Natural killer cell treated with Interleukin-12 subunit alpha and Interleukin-12 subunit beta and Interleukin-15 and Interleukin-18, amount 100 ng/mL, for 72 hours (primary cell): Measurements from ENCODE around the gene DLG2. TPM values are rescaled to one million over a fixed set of nuclear protein-coding genes. Genes with fewer than 3 reads are reported as not detected.

ENCODE experiments used
- ATAC-seq, 2 donors: fragments of 150-1000 bp; cut with Tn5 transposase in 1 of 2; sonication (Bioruptor Pico), chemical (Tn5 transposase) in 1 of 2; 2 replicates each; pipeline ENCODE4 v1.10.0; 2021
- DNase-seq: peaks from one replicate; pipeline ENCODE4 v3.0.0; 2022; ENCODE audit warnings: low spot score
- H3K27ac Mint-ChIP-seq, 2 donors: 1 replicate in 1 of 2; 2 replicates in 1 of 2; pipeline ENCODE4 v1.8.0; 2022; ENCODE audit warnings: mixed read lengths in 2 of 2, mild to moderate bottlenecking in 1 of 2, moderate library complexity in 1 of 2
- H3K27me3 Mint-ChIP-seq, 2 donors: 1 replicate in 1 of 2; 2 replicates in 1 of 2; pipeline ENCODE4 v1.8.0; 2022; ENCODE audit warnings: mixed read lengths in 2 of 2
- H3K36me3 Mint-ChIP-seq: one replicate; pipeline ENCODE4 v1.8.0; 2022; ENCODE audit warnings: mixed read lengths
- H3K4me1 Mint-ChIP-seq, 2 donors: 1 replicate in 1 of 2; 2 replicates in 1 of 2; pipeline ENCODE4 v1.8.0; 2022; ENCODE audit warnings: low read depth in 2 of 2, mixed read lengths in 2 of 2, mild to moderate bottlenecking in 1 of 2
- H3K4me3 Mint-ChIP-seq: one replicate; pipeline ENCODE4 v1.8.0; 2022; ENCODE audit warnings: mixed read lengths
- H3K9me3 Mint-ChIP-seq: 2 replicates; pipeline ENCODE4 v1.8.0; 2022; ENCODE audit warnings: mixed read lengths
- total RNA-seq, 2 donors: library from RNA; stranded (reverse); gene quantifications; one replicate each; pipeline ENCODE4 v1.2.3, GENCODE V29; 2022

Gene DLG2
- total RNA-seq, 2 donors from 2014 or later: 1.1 to 1.7 TPM

DNA sequence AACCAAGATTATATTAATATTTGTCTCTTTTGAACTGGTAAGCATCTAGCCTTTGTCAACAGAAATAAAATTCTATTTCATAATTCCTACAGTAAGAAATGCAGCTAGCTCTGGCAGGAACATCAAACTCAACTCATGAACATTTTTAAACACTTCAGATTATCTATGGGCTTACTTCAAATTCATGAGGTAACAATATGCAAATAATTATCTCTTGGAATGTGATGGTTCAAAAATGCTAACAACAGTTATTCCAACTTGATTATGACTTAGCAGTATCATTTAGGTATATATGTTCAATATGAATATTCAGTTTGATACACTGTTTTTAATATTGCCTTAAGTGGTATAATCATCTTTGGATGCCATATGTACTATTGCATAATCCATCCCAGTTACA is 1237.4 kb downstream of the DLG2 start:
- no peaks in the 10 kb centered on the region for H3K27me3 Mint-ChIP-seq
- H3K9me3 Mint-ChIP-seq: peaks cover 4% of the 10 kb centered on the region
- ATAC-seq (no peak), DNase-seq (no peak)
- H3K27ac Mint-ChIP-seq: no peak overlapping the region
- no peaks in the 10 kb centered on the region for H3K4me1 Mint-ChIP-seq
- no peaks in the 10 kb centered on the region for H3K36me3 Mint-ChIP-seq
- H3K4me3 Mint-ChIP-seq: no peak overlapping the region

DNA sequence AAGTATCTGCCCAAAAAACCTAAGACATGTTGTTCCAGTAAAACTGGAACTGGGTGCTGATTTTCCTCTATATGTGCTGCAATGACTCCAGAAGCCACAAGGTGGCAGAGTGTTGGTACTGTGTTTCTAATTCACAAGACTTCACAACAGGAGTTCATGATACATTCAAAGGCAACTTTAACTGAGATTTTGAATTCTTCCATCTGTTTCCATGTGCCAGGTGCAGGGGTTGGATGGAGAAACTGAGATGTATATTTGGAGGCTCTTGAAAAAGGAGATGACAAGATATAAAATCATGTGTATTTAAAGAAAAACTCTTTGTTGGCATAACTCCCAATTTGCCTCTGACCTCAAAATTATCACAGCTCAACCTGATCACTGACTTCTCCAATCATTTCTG is 1242.4 kb downstream of the DLG2 start:
- peaks cover 8% of the 10 kb centered on the region for H3K9me3 Mint-ChIP-seq
- H3K27ac Mint-ChIP-seq: no peak overlapping the region
- DNase-seq (no peak), ATAC-seq (no peak)
- no peaks in the 10 kb centered on the region for H3K4me1 Mint-ChIP-seq
- no peaks in the 10 kb centered on the region for H3K27me3 Mint-ChIP-seq
- H3K4me3 Mint-ChIP-seq: no peak overlapping the region
- H3K36me3 Mint-ChIP-seq: no peaks in the 10 kb centered on the region

DNA sequence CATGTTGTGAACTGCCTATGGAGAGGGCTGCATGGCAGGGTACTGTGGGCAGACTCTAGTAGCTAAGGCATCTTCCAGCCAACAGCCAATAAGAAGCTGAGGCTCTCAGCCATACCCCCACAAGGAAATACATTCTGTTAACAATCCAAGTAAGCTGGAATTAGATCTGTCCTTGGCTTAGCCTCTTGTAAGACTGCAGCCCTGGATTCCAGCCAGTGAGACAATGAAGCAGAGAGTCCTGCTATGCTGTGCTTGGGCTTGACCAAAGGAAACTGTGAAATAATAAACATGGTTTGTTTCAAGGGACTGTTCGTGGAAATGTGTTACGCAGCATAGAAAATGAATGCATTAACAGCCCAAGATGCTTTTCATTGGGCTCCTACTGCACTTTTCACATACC is 1243.6 kb downstream of the DLG2 start:
- ATAC-seq: no peak
- no peak overlapping the region for H3K4me3 Mint-ChIP-seq
- no peak for DNase-seq
- H3K36me3 Mint-ChIP-seq: no peaks in the 10 kb centered on the region
- H3K27me3 Mint-ChIP-seq: no peaks in the 10 kb centered on the region
- no peak overlapping the region for H3K27ac Mint-ChIP-seq
- no peaks in the 10 kb centered on the region for H3K4me1 Mint-ChIP-seq
- H3K9me3 Mint-ChIP-seq: peaks cover 7% of the 10 kb centered on the region

DNA sequence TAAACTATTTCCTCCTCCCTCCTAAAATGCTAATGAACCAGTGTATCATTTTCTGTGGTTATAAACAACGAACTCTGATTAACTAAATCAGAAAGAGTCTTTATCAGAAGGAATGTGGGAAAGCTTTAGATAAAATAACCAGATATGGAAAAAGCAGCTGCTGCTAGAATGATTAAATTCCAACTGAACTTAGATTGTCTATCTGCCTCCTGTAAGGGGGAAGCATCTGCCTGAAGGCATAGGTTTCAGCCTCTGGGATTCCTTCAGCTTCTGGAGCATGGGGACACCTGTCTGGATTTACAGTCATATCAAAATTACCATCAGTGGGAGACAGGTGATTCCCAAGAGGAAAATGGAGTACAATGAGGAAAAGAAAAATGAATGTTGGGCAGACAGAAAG is 1245.5 kb downstream of the DLG2 start:
- Mint-ChIP-seq H3K4me1 (no peaks in the 10 kb centered on the region), H3K27me3 (no peaks in the 10 kb centered on the region), H3K4me3 (no peak overlapping the region), H3K36me3 (no peaks in the 10 kb centered on the region), H3K27ac (no peak overlapping the region), H3K9me3 (peaks cover 3% of the 10 kb centered on the region)
- ATAC-seq: no peak
- no peak for DNase-seq

DNA sequence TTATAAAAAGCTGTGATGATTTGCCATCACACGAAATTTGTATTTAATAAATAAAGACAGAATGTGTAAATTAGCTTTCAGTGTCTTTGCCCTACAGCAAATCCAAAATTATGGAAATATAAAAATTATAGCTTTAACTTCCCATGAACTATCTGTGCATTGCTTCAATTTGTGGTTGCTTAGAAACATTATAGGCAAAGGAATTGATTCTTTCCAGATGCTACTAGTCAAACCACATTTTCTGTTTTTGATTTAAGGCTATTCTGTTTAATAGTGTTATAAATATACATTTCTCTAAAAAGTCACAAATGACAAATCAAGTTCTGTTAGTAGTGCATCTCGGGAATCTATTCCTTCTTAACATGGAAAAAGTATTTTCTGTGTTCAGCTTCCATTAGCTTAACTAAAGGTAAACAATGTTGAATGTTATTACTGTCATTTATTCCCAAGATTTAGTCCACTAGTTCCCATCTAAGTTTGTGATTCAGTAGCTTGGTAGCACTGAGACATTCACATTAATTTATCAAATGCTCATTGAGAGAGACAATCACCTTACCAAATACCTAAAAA is 1254.7 kb downstream of the DLG2 start:
- H3K4me3 Mint-ChIP-seq: no peak overlapping the region
- no peak for ATAC-seq
- H3K27me3 Mint-ChIP-seq: no peaks in the 10 kb centered on the region
- no peaks in the 10 kb centered on the region for H3K36me3 Mint-ChIP-seq
- no peak overlapping the region for H3K27ac Mint-ChIP-seq
- no peaks in the 10 kb centered on the region for H3K4me1 Mint-ChIP-seq
- DNase-seq: no peak
- H3K9me3 Mint-ChIP-seq: peaks cover 6% of the 10 kb centered on the region

DNA sequence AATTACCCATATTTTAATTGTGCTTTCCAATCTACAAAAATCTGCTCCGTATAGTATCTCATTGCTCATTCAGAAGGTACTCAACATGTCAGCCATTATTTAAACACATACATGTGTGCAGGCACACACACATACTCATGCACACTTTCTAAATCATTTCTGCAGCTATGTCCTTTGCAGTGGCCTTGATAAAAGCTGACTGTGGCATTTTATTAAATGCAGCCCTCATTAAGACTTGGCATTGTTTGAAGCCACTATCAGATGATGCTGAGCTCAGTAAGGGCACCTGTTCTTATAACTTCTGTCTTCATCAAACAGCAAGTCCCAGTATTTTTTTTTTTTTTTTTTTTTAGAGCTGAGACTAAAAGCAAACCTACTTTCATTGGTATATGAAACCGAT is 1269.1 kb downstream of the DLG2 start:
- no peak overlapping the region for H3K27ac Mint-ChIP-seq
- ATAC-seq (no peak), DNase-seq (no peak)
- peaks cover 18% of the 10 kb centered on the region for H3K9me3 Mint-ChIP-seq
- no peak overlapping the region for H3K4me3 Mint-ChIP-seq
- no peaks in the 10 kb centered on the region for H3K4me1 Mint-ChIP-seq
- no peaks in the 10 kb centered on the region for H3K27me3 Mint-ChIP-seq
- H3K36me3 Mint-ChIP-seq: no peaks in the 10 kb centered on the region

DNA sequence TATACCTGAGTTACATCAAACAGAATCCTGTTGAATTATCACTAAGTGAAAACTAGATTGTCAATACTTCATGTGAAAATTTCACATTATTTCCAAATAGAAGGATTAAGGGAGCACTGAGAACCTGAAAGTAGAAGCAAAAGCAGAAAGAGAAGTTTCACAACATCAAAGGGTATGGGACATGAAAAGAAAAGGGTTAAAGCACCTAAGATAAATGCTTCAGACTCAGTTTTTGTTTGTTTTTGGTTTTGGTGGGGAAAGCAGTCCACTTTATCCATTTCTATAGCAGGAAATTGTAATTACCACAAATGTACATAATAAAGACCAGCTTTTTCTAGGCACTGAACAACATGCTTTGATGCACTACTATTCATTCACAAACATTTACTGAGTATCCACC is 1271.2 kb downstream of the DLG2 start:
- no peak overlapping the region for H3K4me3 Mint-ChIP-seq
- DNase-seq (no peak), ATAC-seq (no peak)
- H3K4me1 Mint-ChIP-seq: no peaks in the 10 kb centered on the region
- no peak overlapping the region for H3K27ac Mint-ChIP-seq
- peaks cover 17% of the 10 kb centered on the region for H3K9me3 Mint-ChIP-seq
- no peaks in the 10 kb centered on the region for H3K36me3 Mint-ChIP-seq
- H3K27me3 Mint-ChIP-seq: no peaks in the 10 kb centered on the region

DNA sequence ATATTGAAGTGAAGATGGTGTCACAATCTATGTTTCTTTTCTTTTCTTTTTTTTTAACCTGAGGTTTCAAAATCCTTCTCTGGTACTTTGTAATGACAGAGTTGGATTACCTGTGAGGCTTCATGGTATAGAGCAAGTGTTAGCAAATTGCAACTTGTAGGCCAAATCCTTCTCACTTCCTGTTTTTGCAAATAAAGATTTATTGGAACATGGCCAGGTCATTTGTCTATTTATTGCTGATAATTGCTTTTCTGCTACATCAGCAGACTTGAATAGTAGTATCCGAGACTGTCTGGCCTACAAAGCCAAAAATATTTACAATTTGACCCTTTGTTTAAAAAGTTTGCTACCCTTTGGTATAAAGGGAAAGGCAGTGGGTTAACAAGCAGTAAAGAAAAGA is 1281.5 kb downstream of the DLG2 start:
- no peak for ATAC-seq
- H3K4me3 Mint-ChIP-seq: no peak overlapping the region
- no peak overlapping the region for H3K27ac Mint-ChIP-seq
- no peaks in the 10 kb centered on the region for H3K36me3 Mint-ChIP-seq
- H3K27me3 Mint-ChIP-seq: no peaks in the 10 kb centered on the region
- DNase-seq: no peak
- peaks cover 6% of the 10 kb centered on the region for H3K9me3 Mint-ChIP-seq
- H3K4me1 Mint-ChIP-seq: no peaks in the 10 kb centered on the region

DNA sequence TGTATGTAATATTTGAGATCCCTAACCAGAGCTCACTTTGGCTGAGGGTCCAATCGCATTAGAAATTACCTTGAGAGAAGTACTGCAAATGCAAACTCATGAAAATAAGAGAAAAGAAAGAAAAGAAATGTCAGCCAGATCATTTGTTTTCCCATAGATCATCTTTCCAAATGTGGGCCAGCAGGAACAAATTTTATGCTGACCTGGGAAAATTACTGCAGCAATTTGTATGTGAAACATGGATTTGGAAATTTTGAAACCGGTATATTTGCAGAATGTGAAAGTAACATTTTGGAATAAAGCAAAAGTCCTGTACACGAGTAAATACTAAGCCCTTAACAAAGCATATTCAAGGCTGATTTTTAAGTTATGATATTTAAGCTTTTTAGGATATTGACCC is 1282.1 kb downstream of the DLG2 start:
- no peak for DNase-seq
- Mint-ChIP-seq H3K4me1 (no peaks in the 10 kb centered on the region), H3K4me3 (no peak overlapping the region), H3K36me3 (no peaks in the 10 kb centered on the region), H3K27ac (no peak overlapping the region), H3K27me3 (no peaks in the 10 kb centered on the region), H3K9me3 (peaks cover 8% of the 10 kb centered on the region)
- ATAC-seq: no peak

DNA sequence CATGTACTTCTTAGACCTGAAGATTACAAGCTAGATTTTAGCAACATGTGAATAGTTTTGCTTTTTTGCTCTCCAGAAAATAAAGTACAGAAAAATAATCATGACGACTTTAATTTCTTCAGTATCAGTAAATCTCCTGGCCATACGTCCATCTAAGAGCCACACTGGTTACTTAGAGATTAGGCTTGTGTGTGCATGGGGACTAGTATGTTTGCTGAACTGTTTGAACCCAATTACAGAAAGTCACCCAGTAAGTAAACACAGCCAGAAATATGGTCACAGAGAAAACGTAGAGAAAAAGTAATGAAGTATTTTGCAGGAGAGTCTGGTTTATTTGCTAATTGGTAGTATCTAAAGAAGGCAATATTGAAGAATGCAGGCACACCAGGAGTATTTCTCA is 1287.3 kb downstream of the DLG2 start:
- Mint-ChIP-seq H3K27ac (no peak overlapping the region), H3K36me3 (no peaks in the 10 kb centered on the region), H3K9me3 (peaks cover 14% of the 10 kb centered on the region), H3K27me3 (no peaks in the 10 kb centered on the region), H3K4me1 (no peaks in the 10 kb centered on the region), H3K4me3 (no peak overlapping the region)
- ATAC-seq: no peak
- DNase-seq: no peak

DNA sequence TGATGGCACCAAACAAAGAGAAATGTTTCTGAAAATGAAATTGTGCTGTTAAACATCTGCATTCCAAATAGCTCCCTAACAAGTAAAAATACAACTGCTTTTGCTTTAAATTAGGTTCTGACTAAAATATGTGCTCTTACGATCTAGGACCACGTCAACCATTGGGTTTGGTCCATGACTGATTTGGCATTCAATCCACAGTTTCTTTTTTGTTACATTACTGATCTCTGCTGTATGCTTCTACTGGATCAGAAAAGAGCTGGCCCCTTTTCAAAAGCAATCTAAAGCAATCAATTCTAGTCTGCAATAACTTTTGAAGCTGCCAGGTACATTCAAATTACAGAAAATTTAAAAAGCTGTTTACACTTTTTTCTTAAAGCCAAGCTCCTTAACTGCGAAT is 1293.9 kb downstream of the DLG2 start:
- no peak for ATAC-seq
- H3K4me3 Mint-ChIP-seq: no peak overlapping the region
- peaks cover 3% of the 10 kb centered on the region for H3K9me3 Mint-ChIP-seq
- H3K36me3 Mint-ChIP-seq: no peaks in the 10 kb centered on the region
- no peaks in the 10 kb centered on the region for H3K27me3 Mint-ChIP-seq
- DNase-seq: no peak
- no peak overlapping the region for H3K27ac Mint-ChIP-seq
- no peaks in the 10 kb centered on the region for H3K4me1 Mint-ChIP-seq

DNA sequence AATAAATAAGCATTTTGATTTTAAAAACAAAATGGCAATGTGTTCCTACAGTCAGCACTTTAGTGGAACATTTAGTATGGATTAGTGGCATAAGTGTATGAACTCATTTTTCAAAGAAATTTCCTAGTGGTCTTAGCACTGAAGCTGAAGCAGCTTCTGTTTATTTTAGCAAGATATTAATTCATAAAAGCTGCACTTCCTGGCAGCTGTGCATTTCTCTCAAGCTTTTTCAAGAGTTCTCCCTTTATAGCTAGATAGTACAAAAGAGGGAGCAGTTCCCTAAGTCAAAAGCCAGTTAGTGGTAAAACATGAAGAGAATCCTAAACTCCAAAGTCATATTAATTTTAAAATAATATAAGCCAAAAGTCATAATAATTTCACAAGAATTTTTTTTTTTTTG is 1304.9 kb downstream of the DLG2 start:
- ATAC-seq (no peak), DNase-seq (no peak)
- no peak overlapping the region for H3K27ac Mint-ChIP-seq
- no peaks in the 10 kb centered on the region for H3K36me3 Mint-ChIP-seq
- no peak overlapping the region for H3K4me3 Mint-ChIP-seq
- H3K27me3 Mint-ChIP-seq: no peaks in the 10 kb centered on the region
- no peaks in the 10 kb centered on the region for H3K4me1 Mint-ChIP-seq
- H3K9me3 Mint-ChIP-seq: peaks cover 10% of the 10 kb centered on the region

DNA sequence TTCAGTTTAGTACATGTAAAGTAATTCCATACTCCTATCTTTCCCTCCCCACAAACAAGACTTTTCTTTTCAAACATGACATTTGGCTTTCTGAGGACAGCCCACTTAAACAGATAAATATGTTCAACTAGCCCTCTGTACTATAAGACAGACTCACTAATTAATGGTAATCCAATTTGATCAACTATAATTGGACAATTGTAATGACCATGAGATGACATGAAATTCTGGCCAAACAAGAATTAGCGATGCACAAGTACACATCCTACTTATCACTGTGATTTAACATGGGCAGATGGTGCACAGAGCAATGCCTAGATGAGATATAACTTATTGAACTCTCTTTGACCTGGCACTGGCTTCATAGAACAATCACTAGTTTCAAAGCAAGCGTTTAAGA is 1307.3 kb downstream of the DLG2 start:
- peaks cover 10% of the 10 kb centered on the region for H3K9me3 Mint-ChIP-seq

DNA sequence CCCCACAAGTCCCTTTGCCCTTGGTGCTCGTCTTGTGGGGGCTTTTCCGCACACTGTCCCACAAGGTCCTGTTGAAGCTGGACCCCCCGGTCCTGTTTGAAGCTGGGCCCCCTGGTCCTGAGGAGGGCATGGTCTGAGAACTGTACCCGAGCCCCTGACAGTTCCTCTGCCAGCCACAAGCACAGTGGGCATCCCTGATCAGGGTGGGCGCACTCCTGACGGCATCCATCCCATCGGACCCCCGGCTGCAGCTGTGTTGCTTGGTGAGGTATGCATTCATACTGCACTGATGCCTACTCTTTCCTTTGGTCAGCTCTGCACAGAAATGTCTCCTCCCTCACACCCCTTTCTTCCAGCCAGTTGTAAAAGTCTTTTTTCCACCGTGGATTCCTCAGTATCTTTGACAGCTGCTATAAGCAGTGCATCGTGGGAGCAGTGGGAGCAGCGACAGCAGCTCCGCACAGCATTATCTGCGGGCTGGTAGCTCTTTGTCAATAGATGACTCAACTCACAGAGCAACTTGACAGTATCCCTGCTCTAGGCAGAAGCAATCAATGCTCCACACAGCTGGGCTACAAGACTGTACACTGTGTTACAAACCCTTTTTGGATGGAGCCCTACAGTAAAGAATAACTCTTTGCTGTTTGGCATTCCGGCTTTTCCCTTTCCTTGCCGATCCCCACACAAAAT is 1310.1 kb downstream of the DLG2 start:
- Mint-ChIP-seq H3K9me3 (peaks cover 6% of the 10 kb centered on the region), H3K27ac (no peak overlapping the region), H3K4me1 (no peaks in the 10 kb centered on the region), H3K36me3 (no peaks in the 10 kb centered on the region), H3K27me3 (no peaks in the 10 kb centered on the region), H3K4me3 (no peak overlapping the region)
- peak in 1 of 2 donors; percentile 55 for ATAC-seq
- no peak for DNase-seq

More for the DNA sequence above, 1307.3 kb downstream of the DLG2 start:
- no peaks in the 10 kb centered on the region for H3K36me3 Mint-ChIP-seq
- no peak overlapping the region for H3K27ac Mint-ChIP-seq
- DNase-seq: no peak
- H3K4me3 Mint-ChIP-seq: no peak overlapping the region
- H3K27me3 Mint-ChIP-seq: no peaks in the 10 kb centered on the region
- H3K4me1 Mint-ChIP-seq: no peaks in the 10 kb centered on the region
- ATAC-seq: no peak

DNA sequence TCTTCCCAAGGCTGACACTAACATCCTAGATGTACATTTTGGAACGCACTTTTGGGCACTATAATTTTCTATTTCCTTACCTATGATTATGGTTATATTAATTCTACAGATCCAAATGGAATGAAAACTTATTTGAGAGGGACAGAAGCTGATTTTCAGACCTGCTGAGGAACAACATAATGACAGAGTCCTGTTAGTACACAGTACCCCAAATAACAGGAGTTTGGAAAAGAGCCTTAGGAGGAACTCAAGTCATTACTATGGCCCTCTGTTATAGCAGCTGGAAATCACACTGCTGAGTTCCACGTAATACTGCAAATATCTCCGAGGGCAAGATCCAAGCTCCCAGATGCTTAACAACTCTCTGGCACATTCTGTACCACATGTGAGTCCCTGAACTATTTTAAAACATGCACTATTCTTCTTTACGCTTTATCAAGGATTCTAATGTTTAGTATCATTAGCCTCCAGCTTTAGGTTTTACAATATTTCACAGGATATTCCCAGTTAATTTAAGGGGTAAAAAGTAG is 1313.2 kb downstream of the DLG2 start:
- Mint-ChIP-seq H3K4me1 (no peaks in the 10 kb centered on the region), H3K9me3 (peaks cover 6% of the 10 kb centered on the region), H3K27me3 (no peaks in the 10 kb centered on the region), H3K27ac (no peak overlapping the region), H3K36me3 (peaks cover 5% of the 10 kb centered on the region), H3K4me3 (no peak overlapping the region)
- no peak for ATAC-seq
- DNase-seq: no peak
